ENCODE measurements around the gene SMIM7.
"Not testable (repeated sequence)": the region's sequence is repeated elsewhere in the genome, so short reads cannot be mapped to it uniquely, and the experiment has no call there.

SMIM7 gene

GRCh38 chr19:16654140-16654539 lies 5.8 kb downstream of the SMIM7 start:
- FAIRE-seq, result no peak

GRCh38 chr19:16652854-16653253 lies 7.1 kb downstream of the SMIM7 start:
- FAIRE-seq, result no peak

GRCh38 chr19:16651421-16652188 lies 8.3 kb downstream of the SMIM7 start:
- not testable (repeated sequence) for FAIRE-seq

- no peak for FAIRE-seq
Observed at GRCh38 chr19:16650821-16651220, 9.1 kb downstream of the SMIM7 start.

GRCh38 chr19:16649734-16650133 lies 10.2 kb downstream of the SMIM7 start:
- no peak for FAIRE-seq

- no peak for FAIRE-seq
Observed at GRCh38 chr19:16645140-16645539, 14.8 kb downstream of the SMIM7 start.

- FAIRE-seq, result no peak
Observed at GRCh38 chr19:16641695-16642094, 18.2 kb downstream of the SMIM7 start.

GRCh38 chr19:16640951-16641350 lies 19.0 kb downstream of the SMIM7 start:
- FAIRE-seq, result no peak

- no peak for FAIRE-seq
Observed at GRCh38 chr19:16638666-16639065, 21.3 kb downstream of the SMIM7 start.

GRCh38 chr19:16637535-16637934 lies 22.4 kb downstream of the SMIM7 start:
- FAIRE-seq, result no peak

GRCh38 chr19:16631465-16631864 lies 28.5 kb downstream of the SMIM7 start:
- FAIRE-seq, result no peak

- FAIRE-seq, result no peak
Observed at GRCh38 chr19:16628984-16629691, 30.8 kb downstream of the SMIM7 start.

GRCh38 chr19:16628183-16628983 lies 31.6 kb downstream of the SMIM7 start, which contains the start of gene MED26:
Gene MED26 (minus strand): TSS chr19:16628204. CDS start chr19:16627943, 261 bp downstream.
- no peak for FAIRE-seq

- no peak for FAIRE-seq
Observed at GRCh38 chr19:16627928-16628182, 32.1 kb downstream of the SMIM7 start.

- FAIRE-seq, result no peak
Observed at GRCh38 chr19:16627193-16627927, 32.6 kb downstream of the SMIM7 start.

GRCh38 chr19:16626796-16627192 lies 33.1 kb downstream of the SMIM7 start:
- FAIRE-seq, result no peak

GRCh38 chr19:16625163-16625958 lies 34.6 kb downstream of the SMIM7 start:
- FAIRE-seq, result no peak

GRCh38 chr19:16624236-16624635 lies 35.7 kb downstream of the SMIM7 start:
- FAIRE-seq, result no peak

- no peak for FAIRE-seq
Observed at GRCh38 chr19:16623576-16623975, 36.4 kb downstream of the SMIM7 start.

GRCh38 chr19:16623066-16623465 lies 36.9 kb downstream of the SMIM7 start:
- FAIRE-seq, result no peak

- no peak for FAIRE-seq
Observed at GRCh38 chr19:16621165-16621800, 38.7 kb downstream of the SMIM7 start.

- FAIRE-seq, result no peak
Observed at GRCh38 chr19:16620584-16620983, 39.4 kb downstream of the SMIM7 start.

All from G401.6 (cell line).